HG03520 (cell line): ENCODE data around the gene KIF1C.

ENCODE experiments used
- ATAC-seq: cut with Tn5 transposase; IDR thresholded peaks from one replicate; pipeline ENCODE4 v1.9.1; 2021; ENCODE audit warnings: mild to moderate bottlenecking, moderate library complexity; ENCODE audit not compliant: unreplicated experiment

KIF1C gene

DNA sequence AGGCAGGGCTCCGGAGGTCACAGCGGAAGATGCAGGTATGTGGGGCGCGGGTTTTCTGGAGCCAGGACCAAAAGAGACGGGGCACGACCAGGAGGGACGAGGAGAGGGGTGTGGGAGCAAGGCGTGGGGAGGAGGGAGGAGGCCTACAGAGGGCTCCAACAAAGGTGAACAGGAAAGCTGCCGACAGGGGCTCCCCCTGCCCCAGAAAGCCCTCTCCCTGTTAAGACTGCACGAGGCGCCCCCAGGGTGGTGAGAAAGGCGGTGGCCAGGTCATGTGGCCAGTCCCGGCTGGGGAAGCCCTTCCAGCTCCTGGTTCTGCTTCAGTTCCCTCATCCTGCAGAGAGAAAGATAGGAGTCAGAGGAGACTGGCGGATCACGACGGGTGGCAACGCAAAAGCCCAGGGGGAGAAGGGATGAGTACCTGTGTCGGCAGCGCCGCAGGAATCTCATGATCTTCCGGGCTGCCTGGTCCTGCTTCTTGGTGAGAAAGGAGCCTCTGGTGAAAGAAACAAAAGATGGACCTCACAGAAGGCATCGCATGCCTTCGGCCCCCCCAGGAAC lies 29.2 kb upstream of the KIF1C start:
- ATAC-seq = no peak

GRCh38 chr17:4969047-4969550 lies 28.7 kb upstream of the KIF1C start:
- ATAC-seq = no peak

- no peak for ATAC-seq
Observed at GRCh38 chr17:4969551-4970173, 28.1 kb upstream of the KIF1C start.

DNA sequence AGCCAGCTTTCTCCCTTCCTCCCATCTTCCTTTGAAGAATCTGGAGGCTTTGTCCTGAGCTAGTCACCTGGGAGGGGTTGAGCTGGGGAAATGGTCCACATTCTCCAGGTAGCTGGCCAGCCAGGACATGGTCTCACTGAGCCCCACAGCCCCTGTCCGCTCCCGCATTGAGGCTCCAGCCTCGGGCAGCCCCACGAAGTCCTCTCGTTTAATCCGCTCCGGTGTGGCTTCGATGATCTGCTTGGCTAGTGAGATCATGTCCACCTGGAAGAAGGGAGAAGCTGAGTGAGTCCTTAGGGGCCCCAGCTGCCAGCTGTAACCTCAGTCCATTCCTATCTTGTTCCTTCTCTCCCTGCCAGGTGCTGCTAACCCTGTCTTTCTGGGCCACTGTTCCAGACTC lies 27.5 kb upstream of the KIF1C start:
- ATAC-seq = no peak

DNA sequence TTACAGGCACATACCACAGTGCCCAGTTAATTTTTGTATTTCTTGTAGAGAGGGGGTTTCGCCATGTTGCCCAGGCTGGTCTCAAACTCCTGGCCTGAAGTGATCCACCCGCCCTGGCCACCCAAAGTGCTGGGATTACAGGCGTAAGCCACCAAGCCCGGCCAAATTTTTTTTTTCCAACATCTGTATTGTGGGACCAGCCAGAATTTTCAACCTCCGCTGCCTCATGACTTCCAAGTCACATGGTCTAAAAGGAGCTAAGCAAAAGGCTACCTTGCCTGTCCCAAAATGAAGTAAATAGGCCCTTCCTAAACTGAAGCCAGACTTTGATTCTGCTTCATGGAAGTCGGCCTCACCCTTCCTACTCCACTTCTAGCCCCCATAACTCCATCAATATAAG lies 25.9 kb upstream of the KIF1C start:
- no peak for ATAC-seq

DNA sequence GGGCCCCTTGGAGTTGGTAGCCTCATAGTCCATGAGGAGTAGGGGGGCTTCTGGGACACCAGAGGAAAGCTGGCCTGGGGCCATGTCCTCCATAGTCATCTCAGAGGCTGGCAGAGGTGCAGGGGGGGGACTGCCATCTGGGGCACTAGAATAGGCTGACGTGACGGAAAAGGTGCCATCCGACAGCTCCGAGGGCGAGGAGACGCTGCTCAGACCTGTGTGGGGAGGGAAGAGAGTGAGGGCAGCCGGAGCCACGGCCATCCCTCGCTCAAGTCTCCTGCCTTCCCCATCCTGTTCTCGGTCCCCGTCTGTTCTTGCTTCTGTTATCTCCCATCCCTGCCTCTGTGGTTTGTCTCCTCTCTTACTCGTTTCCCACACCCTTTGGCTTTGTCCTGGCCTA lies 25.4 kb upstream of the KIF1C start:
- no peak for ATAC-seq

DNA sequence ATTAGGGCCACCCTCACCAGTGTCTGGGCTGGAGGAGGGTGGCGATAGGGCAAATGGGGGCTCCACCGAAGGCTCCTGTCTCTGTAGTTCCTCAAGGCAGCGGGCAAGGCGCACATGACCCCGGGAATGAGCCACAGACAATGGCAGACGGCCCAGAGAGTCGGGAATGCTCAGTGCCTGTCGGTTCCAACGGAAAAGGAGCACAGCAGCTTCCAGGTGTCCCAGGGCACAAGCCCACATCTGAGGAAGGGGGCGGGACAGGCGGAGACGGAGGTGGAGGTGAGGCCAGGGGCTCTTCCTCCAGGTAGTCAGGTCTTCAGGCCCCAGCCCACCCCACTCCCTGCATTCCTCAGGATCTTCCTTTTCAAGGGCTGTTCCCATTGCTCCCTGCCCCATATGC lies 25.0 kb upstream of the KIF1C start:
- ATAC-seq = no peak

GRCh38 chr17:4973256-4974114 lies 24.3 kb upstream of the KIF1C start:
- ATAC-seq = no peak

GRCh38 chr17:4974115-4974670 lies 23.6 kb upstream of the KIF1C start:
- no peak for ATAC-seq

DNA sequence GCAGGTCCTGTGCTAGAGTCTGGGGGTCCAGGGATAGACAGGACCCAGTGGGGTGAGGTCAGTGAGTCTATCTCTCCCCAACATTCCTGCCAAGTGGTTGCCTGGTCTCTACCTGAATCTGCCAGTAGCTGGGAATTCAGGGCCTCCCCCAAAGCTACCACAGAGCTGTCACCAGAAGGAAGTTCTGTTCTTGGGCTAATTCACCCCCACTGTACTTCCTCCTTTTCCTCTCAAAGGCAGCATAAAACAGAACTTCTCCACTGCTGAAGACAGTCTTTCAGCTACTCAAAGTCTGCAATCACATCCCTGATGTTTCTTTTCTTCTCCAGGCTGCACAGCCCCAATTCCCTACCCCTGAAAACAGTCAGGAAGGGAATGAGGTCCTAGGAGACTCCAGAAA lies 19.0 kb upstream of the KIF1C start:
- ATAC-seq = no peak

DNA sequence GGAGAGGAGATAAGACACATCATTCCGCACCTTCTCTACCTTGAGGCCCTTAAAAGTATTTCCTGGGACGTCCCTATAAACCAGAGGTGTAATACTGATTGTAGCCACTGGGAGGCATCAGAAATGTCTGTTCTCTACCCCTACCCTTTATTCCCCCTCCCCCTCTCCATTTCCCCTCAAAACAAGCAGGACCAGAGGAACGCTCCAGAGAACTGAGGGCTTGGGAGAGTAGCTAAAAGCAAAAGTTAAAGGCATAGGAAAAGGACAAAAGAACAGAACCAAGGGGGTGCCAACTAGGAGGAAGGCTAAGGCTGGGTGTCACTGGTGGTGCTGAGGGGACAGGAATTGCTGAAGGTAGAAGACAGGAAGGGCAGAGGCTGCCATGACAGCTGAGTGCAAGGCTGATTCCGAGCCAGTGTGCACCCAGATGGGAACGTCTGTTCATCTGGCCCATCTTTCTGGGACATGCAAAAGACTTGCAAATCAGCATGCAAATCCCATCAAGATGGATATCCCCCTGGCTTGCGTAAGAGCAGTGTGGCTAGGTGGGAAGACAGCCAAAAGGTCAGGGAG lies 17.0 kb upstream of the KIF1C start:
- no peak for ATAC-seq

- ATAC-seq = no peak
Observed at GRCh38 chr17:4982305-4982704, 15.4 kb upstream of the KIF1C start.

DNA sequence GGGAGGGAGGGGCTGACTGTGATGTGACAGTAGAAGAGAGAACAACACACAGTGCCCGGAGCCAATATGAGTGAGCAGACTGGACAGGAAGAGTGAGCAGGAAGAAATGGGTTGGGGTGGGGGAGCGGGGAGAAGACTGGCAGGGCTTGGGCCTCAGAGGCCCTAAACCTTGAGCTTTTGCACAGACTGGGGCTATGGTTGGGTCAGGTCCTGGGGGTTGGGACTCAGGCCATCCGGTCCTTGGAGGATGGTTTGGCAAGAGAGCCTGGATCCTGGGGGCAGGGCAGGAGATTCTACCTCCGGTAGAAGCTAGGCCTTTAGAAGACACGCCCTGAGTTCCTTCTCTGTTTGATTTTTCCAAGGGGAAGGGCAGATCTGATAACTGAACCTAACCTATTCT lies 11.3 kb upstream of the KIF1C start:
- no peak for ATAC-seq

GRCh38 chr17:4986951-4987766 lies 10.6 kb upstream of the KIF1C start, which contains the start of gene CAMTA2:
TSS of gene CAMTA2 (minus strand) at chr17:4987675. CDS start at chr17:4986222, 1,453 bp downstream.
- ATAC-seq = peak; percentile 45

DNA sequence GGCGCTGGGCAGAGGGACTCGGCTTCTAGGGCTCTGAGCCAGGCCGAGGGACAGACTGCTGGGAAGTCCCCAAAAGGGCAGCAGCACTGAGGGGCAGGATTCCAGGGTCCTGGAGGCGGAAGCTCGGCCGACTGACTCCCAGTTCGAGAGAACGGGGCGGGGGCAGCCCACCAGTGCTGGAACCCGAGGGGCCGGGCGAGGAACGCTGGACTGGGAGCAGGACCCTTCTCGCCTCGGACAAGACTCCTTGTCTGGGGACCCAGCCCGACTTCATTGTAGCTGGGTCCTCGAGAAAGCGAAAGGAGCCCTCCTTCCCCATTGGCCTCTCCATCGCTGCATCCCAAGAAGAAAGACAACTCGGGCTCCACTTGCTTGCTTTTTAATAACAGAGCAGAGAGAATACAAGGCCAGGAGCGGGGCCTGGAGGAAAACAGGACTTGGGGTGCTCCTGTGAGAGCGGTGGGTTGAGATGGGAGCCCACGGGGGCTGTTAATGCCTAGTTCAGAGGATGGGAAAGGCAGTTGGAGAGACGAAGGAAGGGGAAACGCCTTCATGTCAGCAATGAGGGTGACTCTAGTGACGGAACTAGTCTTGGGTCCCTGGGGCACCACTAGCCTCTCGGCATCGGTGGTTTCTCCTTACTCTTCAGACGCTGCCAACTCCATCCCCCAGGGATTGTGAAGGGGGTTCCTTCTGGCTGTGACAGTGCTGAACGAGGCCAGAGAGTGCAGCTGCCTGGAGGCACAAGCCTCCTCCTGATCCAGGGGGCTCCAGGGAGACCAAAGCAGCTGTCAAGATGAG lies 9.8 kb upstream of the KIF1C start:
- ATAC-seq = no peak

- no peak for ATAC-seq
Observed at GRCh38 chr17:4994081-4994595, 3.6 kb upstream of the KIF1C start.

DNA sequence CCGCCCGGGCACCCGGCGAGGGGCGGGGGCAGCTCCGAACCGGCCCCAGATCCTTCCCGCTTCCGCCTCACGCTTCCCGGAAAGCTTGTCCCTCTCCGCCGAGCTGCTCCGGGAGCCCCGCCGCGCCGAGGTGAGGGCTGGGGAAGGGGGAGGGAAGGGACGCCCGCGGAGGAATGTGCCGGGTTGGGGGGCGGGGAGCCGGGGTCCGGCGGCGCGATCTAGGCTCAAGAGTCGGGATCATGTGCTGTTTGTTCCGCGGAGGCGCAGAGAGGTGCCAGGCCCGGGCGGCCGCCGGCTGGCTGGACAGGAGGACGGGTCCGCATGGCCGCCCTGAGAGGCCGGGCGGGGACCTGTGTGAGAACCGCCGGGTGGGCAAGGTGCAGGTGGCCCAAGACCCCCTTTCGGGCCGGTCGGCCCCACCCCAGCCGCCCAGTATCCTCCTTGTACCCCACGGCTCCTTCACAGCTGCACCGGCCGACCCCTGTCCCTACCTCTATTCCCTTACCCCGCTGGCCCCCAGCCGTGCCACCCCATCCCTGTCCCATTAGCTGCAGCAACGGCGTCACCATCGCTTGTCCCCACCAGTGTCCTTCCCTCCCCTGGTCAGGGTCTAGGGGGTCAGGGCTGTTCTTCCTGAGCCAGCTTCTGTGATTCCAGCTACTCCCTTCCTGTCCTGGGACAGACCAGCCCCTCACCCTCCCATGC lies 429 bp downstream of the KIF1C start:
- ATAC-seq = no peak

DNA sequence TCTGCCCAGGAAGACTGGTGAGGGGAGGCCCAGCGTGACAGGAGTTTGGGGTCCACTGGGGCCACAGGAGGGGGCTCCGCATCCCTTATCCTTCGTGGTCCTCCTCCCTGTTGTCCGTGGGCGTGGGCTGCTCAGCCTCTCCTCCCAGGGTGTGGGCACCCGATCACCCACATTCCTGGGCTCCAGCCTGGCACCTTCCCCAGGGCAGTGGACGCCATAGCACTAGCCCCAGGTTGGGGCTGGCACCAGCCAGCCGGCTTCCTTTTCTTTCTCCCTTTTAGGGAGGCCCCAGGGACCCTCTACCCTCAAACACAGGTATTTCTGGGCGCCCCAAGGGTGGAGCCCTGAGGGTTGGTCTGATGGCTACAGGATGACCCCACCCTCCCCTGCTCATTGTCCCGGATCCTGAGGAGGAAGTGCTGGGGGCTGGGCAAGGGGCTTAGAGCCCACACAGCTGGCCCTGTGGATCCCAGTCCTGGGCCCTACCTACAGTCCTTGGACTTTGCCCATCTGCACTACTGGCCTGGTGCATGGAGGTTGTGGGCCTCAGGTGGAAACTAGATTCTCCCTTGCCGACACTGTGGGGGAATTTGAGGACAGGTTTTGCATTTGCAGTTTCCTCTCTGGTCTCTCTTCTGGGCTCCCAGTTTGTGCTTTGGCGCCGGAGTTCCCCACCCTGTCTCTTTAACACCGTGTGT lies 1.1 kb downstream of the KIF1C start:
- ATAC-seq = no peak
